Activated effector memory CD4-positive, alpha-beta T cell treated with anti-CD3 and anti-CD28 coated beads, Interleukin-2, amount 50 U/mL, for 16 hours (primary cell): Measurements from ENCODE around the gene CDV3.
"Not testable (repeated sequence)": the region's sequence is repeated elsewhere in the genome, so short reads cannot be mapped to it uniquely, and the experiment has no call there.

Experiments used
- DNase-seq: peaks from one replicate; pipeline ENCODE4 v3.0.0-alpha.2; 2020

Gene CDV3

GRCh38 chr3:133573629-133574194, at the start of gene CDV3:
TSS of gene CDV3 (plus strand) at chr3:133573686. CDS start at chr3:133574045, 359 bp downstream.
- no peak for DNase-seq

- not testable (repeated sequence) for DNase-seq
Measured at GRCh38 chr3:133523758-133524157, 49.7 kb upstream of the CDV3 start.

- DNase-seq, result no peak
Measured at GRCh38 chr3:133525435-133525834, 48.1 kb upstream of the CDV3 start.

GRCh38 chr3:133527081-133527715, 46.3 kb upstream of the CDV3 start:
- no peak for DNase-seq

- no peak for DNase-seq
Measured at GRCh38 chr3:133529809-133530208, 43.7 kb upstream of the CDV3 start.

GRCh38 chr3:133531981-133532380, 41.5 kb upstream of the CDV3 start:
- DNase-seq, result no peak

GRCh38 chr3:133532951-133533350, 40.5 kb upstream of the CDV3 start:
- DNase-seq, result no peak

- no peak for DNase-seq
Measured at GRCh38 chr3:133535971-133536881, 37.3 kb upstream of the CDV3 start.

- DNase-seq, result not testable (repeated sequence)
Measured at GRCh38 chr3:133537131-133537530, 36.4 kb upstream of the CDV3 start.

GRCh38 chr3:133538154-133538553, 35.3 kb upstream of the CDV3 start:
- no peak for DNase-seq

- no peak for DNase-seq
Measured at GRCh38 chr3:133540896-133541674, 32.4 kb upstream of the CDV3 start.

- DNase-seq, result no peak
Measured at GRCh38 chr3:133542871-133543270, 30.6 kb upstream of the CDV3 start.

- DNase-seq, result not testable (repeated sequence)
Measured at GRCh38 chr3:133544983-133545382, 28.5 kb upstream of the CDV3 start.

GRCh38 chr3:133547432-133548041, 25.9 kb upstream of the CDV3 start:
- no peak for DNase-seq

- DNase-seq, result no peak
Measured at GRCh38 chr3:133548090-133548489, 25.4 kb upstream of the CDV3 start.

- no peak for DNase-seq
Measured at GRCh38 chr3:133549565-133549964, 23.9 kb upstream of the CDV3 start.

- DNase-seq, result not testable (repeated sequence)
Measured at GRCh38 chr3:133551589-133551988, 21.9 kb upstream of the CDV3 start.

GRCh38 chr3:133561679-133562078, 11.8 kb upstream of the CDV3 start:
- no peak for DNase-seq

GRCh38 chr3:133562376-133562775, 11.1 kb upstream of the CDV3 start:
- DNase-seq, result no peak

- no peak for DNase-seq
Measured at GRCh38 chr3:133563186-133563591, 10.3 kb upstream of the CDV3 start.

GRCh38 chr3:133563816-133564215, 9.7 kb upstream of the CDV3 start:
- DNase-seq, result no peak

- no peak for DNase-seq
Measured at GRCh38 chr3:133568294-133569014, 5.0 kb upstream of the CDV3 start.
